Tibial nerve (tissue), 4 donors: ENCODE data around the gene CAMTA1.

Experiments
- CTCF ChIP-seq, 5 experiments: fragments of 200-600 bp in 3 of 5; fragments of 450-650 bp in 2 of 5; sonication (generic) in 3 of 5; IDR thresholded peaks; one replicate each; pipeline ENCODE4 v1.5.1; 2016 to 2019; ENCODE audit warnings: antibody characterized with exemption in 5 of 5, mild to moderate bottlenecking in 3 of 5, moderate library complexity in 2 of 5
- EP300 ChIP-seq, 2 donors: sonication (generic); formaldehyde crosslinking; IDR thresholded peaks; one replicate each; pipeline ENCODE4 v1.6.1; 2017; ENCODE audit warnings: antibody characterized with exemption in 2 of 2, mild to moderate bottlenecking in 1 of 2
- POLR2A ChIP-seq, 2 donors: fragments of 450-650 bp; IDR thresholded peaks; one replicate each; pipeline ENCODE4 v1.6.1; 2017; ENCODE audit warnings: antibody characterized with exemption in 2 of 2, mild to moderate bottlenecking in 2 of 2, moderate library complexity in 2 of 2

DNA sequence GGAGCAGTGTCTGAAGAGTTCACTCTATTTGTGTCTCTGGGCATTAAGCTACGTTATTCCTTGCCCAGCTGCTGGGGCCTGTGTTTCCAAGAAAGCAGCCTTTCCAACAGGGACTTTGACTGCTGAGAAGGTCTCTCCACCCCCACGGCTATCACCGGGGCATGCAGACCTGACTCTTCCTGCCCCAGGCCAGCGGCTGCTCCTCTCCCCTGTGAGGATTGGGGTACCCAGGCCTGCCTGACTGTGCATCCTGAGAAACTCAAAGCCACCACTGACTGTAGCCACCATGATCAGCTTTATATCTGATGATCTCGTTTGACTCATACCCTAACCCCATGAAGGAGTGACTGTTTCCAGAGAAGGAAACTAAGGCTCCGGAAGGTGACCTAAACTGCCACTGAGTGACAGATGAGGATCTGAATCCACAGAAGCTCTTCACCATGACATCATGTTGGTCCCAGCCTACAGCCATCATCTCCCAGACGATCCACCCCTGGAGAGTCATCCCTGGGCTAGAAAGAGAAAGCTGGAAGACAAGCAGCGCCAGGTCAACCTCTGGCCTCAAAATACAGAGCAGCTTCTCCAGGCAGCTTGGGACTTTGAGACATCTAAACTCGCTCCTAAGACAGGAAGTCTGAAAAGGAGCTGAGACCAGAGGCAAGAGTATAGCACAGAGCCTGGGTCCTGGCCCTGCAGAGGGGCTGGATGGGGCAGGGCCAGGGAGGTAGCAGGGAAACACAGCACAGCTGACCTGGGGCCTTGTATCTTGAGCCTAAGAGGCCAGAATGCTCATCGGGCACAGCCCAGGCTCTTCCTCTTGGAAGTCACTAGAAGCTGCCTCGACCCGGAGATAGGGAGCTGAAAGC, 741.8 kb downstream of the CAMTA1 start:
- TF ChIP-seq POLR2A (IDR thresholded peaks at IDR 0.05) (no peak), CTCF (IDR thresholded peaks at IDR 0.05) (no peak), EP300 (IDR thresholded peaks at IDR 0.05) (no peak)
